Stimulated activated CD4-positive, alpha-beta T cell treated with anti-CD3 and anti-CD28 coated beads, TNF-alpha, amount 100 ng/mL, for 4 hours (primary cell): ENCODE measurements around the gene ENPP7.

ENCODE experiments used
- DNase-seq, 3 experiments: peaks; one replicate each; pipeline ENCODE4 v3.0.0-alpha.2; 2020; ENCODE audit warnings: low read depth in 3 of 3

Gene ENPP7

GRCh38 chr17:79778504-79779083 is 47.9 kb downstream of the ENPP7 start:
- DNase-seq, result no peak

- DNase-seq, result no peak
These were observed 48.4 kb downstream of the ENPP7 start for GRCh38 chr17:79779084-79779529.

GRCh38 chr17:79779661-79780365 is 49.1 kb downstream of the ENPP7 start:
- DNase-seq, result no peak

GRCh38 chr17:79781012-79781650 is 50.4 kb downstream of the ENPP7 start:
- DNase-seq, result no peak

- no peak for DNase-seq
These were observed 51.2 kb downstream of the ENPP7 start for GRCh38 chr17:79781736-79782575.

- no peak for DNase-seq
These were observed 53.1 kb downstream of the ENPP7 start for GRCh38 chr17:79783891-79784290.

GRCh38 chr17:79784353-79785016 is 53.7 kb downstream of the ENPP7 start:
- no peak for DNase-seq

GRCh38 chr17:79785017-79785899 is 54.5 kb downstream of the ENPP7 start:
- no peak for DNase-seq

GRCh38 chr17:79785900-79786810 is 55.4 kb downstream of the ENPP7 start:
- no peak for DNase-seq

- DNase-seq, result no peak
These were observed 56.3 kb downstream of the ENPP7 start for GRCh38 chr17:79786930-79787643.

- no peak for DNase-seq
These were observed 57.7 kb downstream of the ENPP7 start for GRCh38 chr17:79788455-79788854.

GRCh38 chr17:79788989-79789942 is 58.5 kb downstream of the ENPP7 start:
- no peak for DNase-seq

- no peak for DNase-seq
These were observed 59.4 kb downstream of the ENPP7 start for GRCh38 chr17:79789943-79790804.

- DNase-seq, result no peak
These were observed 60.3 kb downstream of the ENPP7 start for GRCh38 chr17:79790805-79791734.

- no peak for DNase-seq
These were observed 61.0 kb downstream of the ENPP7 start for GRCh38 chr17:79791735-79792161.
